Endodermal cell (in vitro differentiated cells): Measurements from ENCODE around the gene PVALEF. TPM values are rescaled to one million over a fixed set of nuclear protein-coding genes. Genes with fewer than 3 reads are reported as not detected.

ENCODE experiments used
- DNase-seq: peaks from one replicate; pipeline ENCODE4 v3.0.0-alpha.2; 2017
- H3K27ac ChIP-seq: 2 replicates; pipeline ENCODE4 v1.5.1; 2013; ENCODE audit warnings: mild to moderate bottlenecking, low read depth, low read length, moderate library complexity
- H3K27me3 ChIP-seq: 2 replicates; pipeline ENCODE4 v1.6.1; 2013; ENCODE audit warnings: mild to moderate bottlenecking, low read length, moderate library complexity; ENCODE audit not compliant: insufficient read depth, control insufficient read depth, poor library complexity, severe bottlenecking
- H3K36me3 ChIP-seq: 2 replicates; pipeline ENCODE4 v1.7.0; 2013; ENCODE audit warnings: mild to moderate bottlenecking, low read length, moderate library complexity; ENCODE audit not compliant: control insufficient read depth, insufficient read depth
- H3K4me1 ChIP-seq: one replicate; pipeline ENCODE4 v1.7.0; 2013; ENCODE audit warnings: low read length; ENCODE audit not compliant: control insufficient read depth, insufficient read depth
- H3K4me3 ChIP-seq: 2 replicates; pipeline ENCODE4 v1.5.1; 2013; ENCODE audit warnings: mild to moderate bottlenecking, low read length, moderate library complexity
- H3K9ac ChIP-seq: 2 replicates; pipeline ENCODE4 v1.6.1; 2013; ENCODE audit warnings: mild to moderate bottlenecking, low read length, moderate library complexity; ENCODE audit not compliant: poor library complexity, severe bottlenecking; ENCODE audit errors: extremely low read depth
- H3K9me3 ChIP-seq: 2 replicates; pipeline ENCODE4 v1.6.1; 2013; ENCODE audit warnings: mild to moderate bottlenecking, low read length, moderate library complexity; ENCODE audit not compliant: control insufficient read depth
- H3K27ac Mint-ChIP-seq: 2 replicates; pipeline ENCODE4 v1.8.0; 2020; ENCODE audit warnings: mixed read lengths
- H3K27me3 Mint-ChIP-seq: 2 replicates; pipeline ENCODE4 v1.8.0; 2021; ENCODE audit warnings: mild to moderate bottlenecking, mixed read lengths; ENCODE audit not compliant: insufficient read depth
- H3K36me3 Mint-ChIP-seq: 2 replicates; pipeline ENCODE4 v1.8.0; 2020; ENCODE audit warnings: low read depth, mixed read lengths
- H3K4me1 Mint-ChIP-seq: 2 replicates; pipeline ENCODE4 v1.8.0; 2020; ENCODE audit warnings: mixed read lengths
- H3K4me3 Mint-ChIP-seq: 2 replicates; pipeline ENCODE4 v1.8.0; 2020; ENCODE audit warnings: mild to moderate bottlenecking, moderate library complexity, mixed read lengths
- H3K9me3 Mint-ChIP-seq: 2 replicates; pipeline ENCODE4 v1.8.0; 2020; ENCODE audit warnings: mild to moderate bottlenecking, mixed read lengths
- WGBS, 2 experiments: methylation state at CpG; one replicate each; pipeline versions ENCODE4 v1.1.5 to v1.1.7; 2013; ENCODE audit warnings: missing lambda C conversion rate in 2 of 2, mixed read lengths in 1 of 2; ENCODE audit not compliant: insufficient coverage in 1 of 2, insufficient read length in 1 of 2; 5-methylcytosine and 5-hydroxymethylcytosine counted together
- total RNA-seq, 2 donors: library from RNA; stranded (reverse); fragmentation: NEBNext Ultra II Directional in 1 of 2; extraction: Animal tissue kit (Norgen Biotek cat#: 25700) in 1 of 2; gene quantifications; 2 replicates in 1 of 2; 3 replicates in 1 of 2; pipeline ENCODE4 v1.2.1, GENCODE V29; 2021
- TF ChIP-seq, protein P1 (sequence below): fragments of 200-600 bp; sonication (generic); conservative IDR thresholded peaks from 2 replicates; pipeline ENCODE4 v1.5.0; 2021; ENCODE audit warnings: antibody characterized with exemption, mild to moderate bottlenecking

Gene PVALEF
- total RNA-seq, 2 donors from 2014 or later: not detected

DNA sequence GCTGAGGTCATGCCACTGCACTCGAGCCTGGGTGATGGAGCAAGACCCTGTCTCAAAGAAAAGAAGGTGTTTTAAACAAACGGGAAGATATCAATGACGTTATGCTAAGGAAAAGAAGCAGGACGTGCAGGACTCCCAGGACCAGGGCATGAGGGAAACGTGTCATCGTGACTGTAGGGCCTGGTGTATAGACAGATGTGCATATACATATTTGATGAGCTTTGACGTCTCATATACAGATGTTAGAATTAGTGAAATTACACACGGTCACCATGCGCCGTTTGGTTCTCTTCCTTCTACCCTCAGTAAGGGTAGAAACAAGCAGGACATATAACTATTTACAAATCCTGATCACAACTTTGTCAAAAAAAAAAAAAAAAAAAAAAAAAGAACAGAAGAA, 17.6 kb upstream of the PVALEF start:
- no peaks in the 10 kb centered on the region for H3K9me3 ChIP-seq
- H3K27ac ChIP-seq: no peak overlapping the region
- H3K4me3 ChIP-seq: no peak overlapping the region
- no peak overlapping the region for H3K9ac ChIP-seq
- H3K27me3 ChIP-seq: no peaks in the 10 kb centered on the region
- no peaks in the 10 kb centered on the region for H3K36me3 Mint-ChIP-seq
- no peak overlapping the region for H3K4me3 Mint-ChIP-seq
- no peak overlapping the region for H3K27ac Mint-ChIP-seq
- H3K27me3 Mint-ChIP-seq: no peaks in the 10 kb centered on the region
- TF ChIP-seq, protein P1, sequence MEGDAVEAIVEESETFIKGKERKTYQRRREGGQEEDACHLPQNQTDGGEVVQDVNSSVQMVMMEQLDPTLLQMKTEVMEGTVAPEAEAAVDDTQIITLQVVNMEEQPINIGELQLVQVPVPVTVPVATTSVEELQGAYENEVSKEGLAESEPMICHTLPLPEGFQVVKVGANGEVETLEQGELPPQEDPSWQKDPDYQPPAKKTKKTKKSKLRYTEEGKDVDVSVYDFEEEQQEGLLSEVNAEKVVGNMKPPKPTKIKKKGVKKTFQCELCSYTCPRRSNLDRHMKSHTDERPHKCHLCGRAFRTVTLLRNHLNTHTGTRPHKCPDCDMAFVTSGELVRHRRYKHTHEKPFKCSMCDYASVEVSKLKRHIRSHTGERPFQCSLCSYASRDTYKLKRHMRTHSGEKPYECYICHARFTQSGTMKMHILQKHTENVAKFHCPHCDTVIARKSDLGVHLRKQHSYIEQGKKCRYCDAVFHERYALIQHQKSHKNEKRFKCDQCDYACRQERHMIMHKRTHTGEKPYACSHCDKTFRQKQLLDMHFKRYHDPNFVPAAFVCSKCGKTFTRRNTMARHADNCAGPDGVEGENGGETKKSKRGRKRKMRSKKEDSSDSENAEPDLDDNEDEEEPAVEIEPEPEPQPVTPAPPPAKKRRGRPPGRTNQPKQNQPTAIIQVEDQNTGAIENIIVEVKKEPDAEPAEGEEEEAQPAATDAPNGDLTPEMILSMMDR: no peak
- WGBS, 2 experiments: 91% methylated on average over 6 to 10 of the region's 10 CpGs
- DNase-seq: no peak
- no peaks in the 10 kb centered on the region for H3K4me1 Mint-ChIP-seq
- no peaks in the 10 kb centered on the region for H3K9me3 Mint-ChIP-seq
- H3K36me3 ChIP-seq: no peaks in the 10 kb centered on the region
- no peaks in the 10 kb centered on the region for H3K4me1 ChIP-seq

- H3K27ac Mint-ChIP-seq: no peak overlapping the region
- no peaks in the 10 kb centered on the region for H3K27me3 Mint-ChIP-seq
- Histone ChIP-seq H3K9me3 (no peaks in the 10 kb centered on the region), H3K4me1 (no peaks in the 10 kb centered on the region), H3K9ac (no peak overlapping the region), H3K27me3 (no peaks in the 10 kb centered on the region), H3K36me3 (no peaks in the 10 kb centered on the region), H3K4me3 (no peak overlapping the region), H3K27ac (no peak overlapping the region)
- H3K4me1 Mint-ChIP-seq: no peaks in the 10 kb centered on the region
- DNase-seq: no peak
- no peaks in the 10 kb centered on the region for H3K9me3 Mint-ChIP-seq
- no peaks in the 10 kb centered on the region for H3K36me3 Mint-ChIP-seq
- WGBS, 2 experiments: 90 to 95% methylated on average over 11 to 15 of the region's 15 CpGs
- H3K4me3 Mint-ChIP-seq: no peak overlapping the region
- TF ChIP-seq, protein P1: no peak
Observed at GRCh38 chr17:81148571-81148970, 16.7 kb upstream of the PVALEF start.

DNA sequence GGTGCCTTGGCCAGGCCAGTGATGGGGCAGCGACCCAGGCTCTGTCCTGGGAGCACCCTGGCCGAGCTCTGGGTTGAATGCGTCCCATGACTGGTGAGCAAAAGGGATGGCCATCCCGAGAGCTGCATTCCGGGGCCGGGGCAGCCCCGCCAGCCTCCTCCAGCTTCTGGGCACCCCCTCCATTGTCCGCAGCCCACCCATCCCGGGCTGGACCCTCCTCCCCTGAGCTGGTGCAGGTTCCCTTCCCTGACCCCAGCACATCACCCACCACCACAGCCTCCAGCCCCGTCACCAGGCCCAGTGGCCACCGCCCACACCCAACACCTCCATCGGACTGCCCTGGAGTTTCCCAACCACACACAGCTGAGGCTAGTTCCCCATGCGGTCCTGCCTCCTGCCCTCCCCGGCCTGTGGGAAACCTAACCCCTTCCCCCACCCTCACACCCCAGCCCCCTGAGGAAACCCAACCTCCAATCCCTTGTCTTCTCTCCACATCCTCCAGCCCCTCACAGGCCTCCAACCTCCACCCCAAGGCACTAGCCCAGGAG, 16.2 kb upstream of the PVALEF start:
- Histone ChIP-seq H3K9me3 (no peaks in the 10 kb centered on the region), H3K27ac (no peak overlapping the region), H3K36me3 (no peaks in the 10 kb centered on the region), H3K4me1 (no peaks in the 10 kb centered on the region), H3K4me3 (no peak overlapping the region), H3K27me3 (no peaks in the 10 kb centered on the region), H3K9ac (no peak overlapping the region)
- no peak overlapping the region for H3K27ac Mint-ChIP-seq
- H3K36me3 Mint-ChIP-seq: no peaks in the 10 kb centered on the region
- H3K9me3 Mint-ChIP-seq: no peaks in the 10 kb centered on the region
- H3K4me1 Mint-ChIP-seq: no peaks in the 10 kb centered on the region
- no peak for DNase-seq
- 89 to 96% methylated on average over 8 to 14 of the region's 14 CpGs for WGBS, 2 experiments
- no peaks in the 10 kb centered on the region for H3K27me3 Mint-ChIP-seq
- TF ChIP-seq, protein P1: no peak
- no peak overlapping the region for H3K4me3 Mint-ChIP-seq
